Measurements from ENCODE around the gene PDE11A.

GRCh38 chr2:178115271-178115670 is 42.7 kb upstream of the PDE11A start:
- TF ChIP-seq EZH2 (IDR thresholded peaks at IDR 0.05; ENCODE audit: insufficient read depth, poor library complexity, severe bottlenecking) (no peak), EZH2phosphoT487 (IDR thresholded peaks at IDR 0.05; ENCODE audit: insufficient read depth, low read depth) (no peak)

All from GM23248 (cell line).